KOPT-K1 (cell line): ENCODE results near the gene SLC10A7.

Experiments
- H3K27ac ChIP-seq: fragments of 200-600 bp; sonication (generic); 2 replicates; pipeline ENCODE4 v1.5.1; 2016; ENCODE audit warnings: antibody characterized with exemption, mild to moderate bottlenecking, low read depth, low read length; ENCODE audit not compliant: poor library complexity, severe bottlenecking
- H3K36me3 ChIP-seq: fragments of 200-600 bp; sonication (generic); 2 replicates; pipeline ENCODE4 v1.5.1; 2017; ENCODE audit warnings: antibody characterized with exemption, mild to moderate bottlenecking, low read length, moderate library complexity; ENCODE audit not compliant: insufficient read depth
- H3K9me3 ChIP-seq: fragments of 200-600 bp; sonication (generic); 2 replicates; pipeline ENCODE4 v1.5.1; 2017; ENCODE audit warnings: antibody characterized with exemption, low read length, mild to moderate bottlenecking; ENCODE audit not compliant: insufficient read depth, poor library complexity, severe bottlenecking

The SLC10A7 gene

DNA sequence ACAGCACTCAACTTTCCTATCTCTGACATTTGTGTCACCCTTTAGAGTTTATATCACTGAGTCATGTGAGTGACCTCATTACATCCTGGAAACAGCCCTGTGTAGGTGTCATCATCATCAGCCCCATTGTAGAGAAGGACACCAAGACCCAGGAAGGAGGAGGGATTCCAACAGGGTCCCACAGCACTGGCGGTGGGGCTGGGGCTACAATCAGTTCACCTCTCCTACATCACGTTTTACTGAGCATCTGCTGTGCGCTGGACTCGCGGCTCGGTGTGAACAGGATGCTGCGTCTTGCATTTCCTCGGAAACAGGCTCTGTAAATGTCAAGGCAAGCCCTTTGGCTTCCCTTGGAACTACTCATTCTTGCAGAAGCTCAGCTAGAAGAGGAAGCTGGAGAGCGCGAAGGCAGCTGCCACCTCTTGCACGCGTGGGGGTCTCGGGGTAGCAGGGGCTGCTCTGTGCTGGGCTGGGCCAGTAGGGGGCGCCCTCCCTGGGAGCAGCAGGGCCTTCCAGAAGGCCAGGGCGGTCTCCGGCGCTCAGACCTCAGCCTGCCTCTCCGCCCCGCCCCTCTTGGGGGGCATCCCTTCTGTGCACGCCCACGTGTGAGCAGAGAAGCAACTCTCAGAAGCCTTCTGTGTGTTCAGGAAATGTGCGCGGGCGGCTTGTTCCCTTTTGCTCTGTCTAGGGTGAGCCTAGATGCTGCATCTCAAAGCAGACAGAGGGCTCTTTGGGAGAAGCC, 278.4 kb downstream of the SLC10A7 start:
- no peak overlapping the region for H3K27ac ChIP-seq
- no peaks in the 10 kb centered on the region for H3K36me3 ChIP-seq
- H3K9me3 ChIP-seq: no peaks in the 10 kb centered on the region

DNA sequence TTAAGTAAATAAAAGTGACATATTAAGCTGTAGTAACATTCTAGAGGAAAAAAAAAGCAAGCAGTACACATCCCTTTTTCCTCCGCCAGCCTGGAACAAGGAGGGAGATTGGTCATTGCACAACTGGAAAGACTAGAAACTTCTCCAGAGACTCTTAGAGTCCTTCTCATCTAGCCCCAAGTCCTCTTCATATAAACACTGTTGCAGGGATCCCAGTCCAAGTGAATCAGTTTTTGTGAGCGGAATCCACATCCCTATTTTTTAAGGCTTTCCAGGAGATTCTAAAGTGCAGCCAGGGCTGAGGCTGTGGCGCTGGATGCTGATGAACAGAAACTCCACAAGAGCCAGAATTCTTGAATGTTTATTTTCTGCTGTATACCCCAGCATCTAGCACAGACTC, 283.6 kb downstream of the SLC10A7 start:
- Histone ChIP-seq H3K9me3 (no peaks in the 10 kb centered on the region), H3K27ac (no peak overlapping the region), H3K36me3 (no peaks in the 10 kb centered on the region)

DNA sequence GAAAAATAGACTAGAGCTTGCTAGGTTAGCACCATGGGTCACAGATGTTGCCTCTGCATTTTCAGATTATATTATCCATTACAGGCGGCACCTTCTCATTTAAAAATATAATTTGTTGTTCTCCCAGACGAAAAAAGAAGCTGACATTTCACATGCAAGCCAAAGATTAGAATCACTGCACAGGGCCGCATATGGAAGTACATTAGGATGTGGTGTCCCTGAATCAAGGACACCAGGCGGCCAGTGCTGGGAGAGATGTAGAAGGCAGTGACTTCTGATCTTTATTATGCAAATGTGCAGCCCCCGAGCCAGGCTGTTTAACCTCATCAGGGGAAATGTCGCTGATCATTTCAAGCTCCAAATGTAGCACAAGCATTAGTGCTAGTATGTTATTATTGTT, 284.6 kb downstream of the SLC10A7 start:
- no peaks in the 10 kb centered on the region for H3K36me3 ChIP-seq
- H3K27ac ChIP-seq: no peak overlapping the region

GRCh38 chr4:146236216-146236615, 285.5 kb downstream of the SLC10A7 start:
- Histone ChIP-seq H3K27ac (no peak overlapping the region), H3K36me3 (no peaks in the 10 kb centered on the region)

More for the DNA sequence above, 284.6 kb downstream of the SLC10A7 start:
- H3K9me3 ChIP-seq: peaks cover 3% of the 10 kb centered on the region

DNA sequence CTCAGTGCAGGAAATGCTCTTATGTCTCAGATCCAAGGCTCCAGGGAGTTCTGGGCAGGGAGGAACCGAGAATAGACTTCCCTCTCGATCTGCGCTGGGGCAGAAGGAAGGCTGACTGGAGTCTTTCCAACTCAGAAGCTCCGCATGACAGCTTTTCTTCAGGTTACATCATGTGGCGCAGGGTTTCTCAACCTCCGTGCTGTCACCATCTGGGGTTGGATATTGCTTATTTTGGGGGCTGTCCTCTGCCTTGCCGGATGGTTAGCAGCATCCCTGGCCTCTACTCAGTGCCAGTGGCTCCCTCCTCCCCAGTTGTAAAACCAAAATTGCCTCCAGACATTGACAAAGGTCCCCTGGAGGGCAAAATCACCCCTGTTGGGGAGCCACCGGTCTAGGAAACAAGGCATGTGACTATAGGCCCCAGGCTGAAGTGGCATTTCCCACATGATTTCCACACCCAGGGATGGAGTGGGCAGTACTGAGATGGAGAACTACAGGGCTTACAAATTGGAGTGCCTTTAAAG, 286.0 kb downstream of the SLC10A7 start:
- H3K9me3 ChIP-seq: peaks cover 4% of the 10 kb centered on the region
- H3K36me3 ChIP-seq: no peaks in the 10 kb centered on the region
- no peak overlapping the region for H3K27ac ChIP-seq

More at GRCh38 chr4:146236216-146236615, 285.5 kb downstream of the SLC10A7 start:
- H3K9me3 ChIP-seq: peaks cover 4% of the 10 kb centered on the region

- Histone ChIP-seq H3K27ac (no peak overlapping the region), H3K36me3 (no peaks in the 10 kb centered on the region), H3K9me3 (peaks cover 4% of the 10 kb centered on the region)
These were observed 289.5 kb downstream of the SLC10A7 start for GRCh38 chr4:146232131-146232722.

DNA sequence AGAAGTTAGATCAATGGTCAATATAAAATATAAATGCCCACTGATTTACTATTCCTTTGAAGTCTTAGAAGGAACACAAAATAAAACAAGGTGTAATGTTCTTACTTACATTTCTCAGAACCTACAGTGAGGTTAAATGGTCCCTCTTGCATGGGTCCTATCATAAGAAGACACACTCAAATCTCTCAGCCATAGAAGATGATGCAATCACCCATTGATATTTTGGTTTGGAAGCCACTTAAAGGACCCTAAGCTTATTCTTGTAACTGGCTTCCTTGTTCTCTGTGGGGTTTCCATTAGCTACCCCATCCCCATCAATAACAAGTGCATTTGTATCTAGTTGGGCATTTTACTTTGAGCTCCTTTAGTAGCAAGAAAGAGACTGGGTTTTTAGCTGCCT, 292.3 kb downstream of the SLC10A7 start:
- H3K9me3 ChIP-seq: peaks cover 4% of the 10 kb centered on the region
- no peak overlapping the region for H3K27ac ChIP-seq

DNA sequence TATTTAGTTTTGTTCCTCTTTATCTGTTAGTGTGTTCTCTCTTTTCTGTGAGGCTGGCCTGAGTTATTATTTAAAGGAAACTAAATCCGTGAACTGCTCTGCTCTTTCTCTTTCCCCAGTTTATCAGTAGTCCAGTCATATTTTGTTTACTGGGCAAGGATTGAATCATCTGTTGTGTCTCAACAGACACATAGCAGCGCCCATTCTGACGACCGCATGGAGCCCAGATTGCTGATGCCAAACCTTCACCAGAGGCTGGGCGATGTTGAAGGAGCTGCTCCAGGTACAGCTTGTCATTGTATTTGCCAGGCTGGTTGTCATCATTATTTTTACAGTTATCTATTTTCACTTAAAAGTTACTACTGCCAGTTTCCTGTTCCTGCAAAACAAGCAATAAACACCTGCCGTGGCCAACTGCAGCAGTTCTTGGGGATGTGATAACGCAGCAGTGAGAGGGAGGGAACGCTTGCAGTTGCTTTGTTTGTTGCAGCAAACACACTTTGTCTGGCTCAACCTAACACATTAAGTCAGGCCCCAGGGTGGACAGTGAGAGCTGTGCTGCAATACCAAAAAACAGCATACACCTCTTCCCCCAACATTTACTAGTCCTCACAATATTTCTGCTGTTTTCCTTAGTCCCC, 297.3 kb downstream of the SLC10A7 start:
- Histone ChIP-seq H3K36me3 (no peaks in the 10 kb centered on the region), H3K9me3 (no peaks in the 10 kb centered on the region), H3K27ac (no peak overlapping the region)

More for the DNA sequence above, 292.3 kb downstream of the SLC10A7 start:
- no peaks in the 10 kb centered on the region for H3K36me3 ChIP-seq

DNA sequence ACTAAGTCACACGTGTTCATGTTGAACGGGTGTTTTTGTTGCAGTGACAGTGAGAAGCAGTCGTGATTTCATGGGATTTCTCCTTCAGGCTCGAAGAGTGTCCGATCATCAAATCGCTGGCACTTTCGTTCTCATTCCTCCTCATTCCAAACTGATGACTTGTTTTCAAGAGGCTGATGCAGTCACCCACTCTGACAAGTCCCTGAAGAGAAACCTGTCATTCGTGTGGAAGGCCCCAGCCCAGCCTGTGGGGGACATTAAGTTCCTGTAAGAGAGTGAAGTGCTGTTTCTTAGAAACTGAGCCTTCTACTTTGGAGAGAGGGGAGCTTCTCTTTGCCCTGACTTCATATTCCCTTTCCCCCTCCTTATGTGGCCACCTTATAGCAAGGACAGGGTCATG, 299.4 kb downstream of the SLC10A7 start:
- H3K36me3 ChIP-seq: no peaks in the 10 kb centered on the region
- H3K9me3 ChIP-seq: no peaks in the 10 kb centered on the region
- H3K27ac ChIP-seq: no peak overlapping the region

- Histone ChIP-seq H3K27ac (no peak within 1 kb of the TSS), H3K9me3 (no peaks in the 10 kb centered on the region), H3K36me3 (no peaks in the 10 kb centered on the region)
These were observed 307.5 kb downstream of the SLC10A7 start, which contains the start of gene REELD1 for GRCh38 chr4:146214238-146214637. TSS of gene REELD1 (plus strand) at chr4:146214538. CDS start at chr4:146216953, 2,415 bp downstream.

DNA sequence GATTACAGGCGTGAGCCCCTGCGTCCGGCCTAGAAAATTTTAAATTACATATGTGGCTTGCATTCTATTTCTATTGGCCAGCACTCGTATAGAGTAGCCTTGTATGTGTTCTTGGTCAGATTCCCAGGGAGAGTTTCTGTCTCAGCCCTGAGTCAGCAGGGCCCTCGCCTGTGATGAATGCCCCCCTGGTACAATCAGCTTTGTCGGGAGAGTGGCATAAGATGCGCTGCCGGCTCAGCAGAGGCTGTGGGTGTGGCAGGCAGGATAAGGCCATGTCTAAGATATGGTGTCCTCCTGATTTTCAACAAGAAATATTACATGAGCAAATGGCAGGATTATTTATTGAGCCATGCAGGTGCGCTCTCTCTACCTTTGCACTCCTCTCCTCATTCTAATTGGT, 309.0 kb downstream of the SLC10A7 start:
- no peak overlapping the region for H3K27ac ChIP-seq
- no peaks in the 10 kb centered on the region for H3K36me3 ChIP-seq
- H3K9me3 ChIP-seq: no peaks in the 10 kb centered on the region

DNA sequence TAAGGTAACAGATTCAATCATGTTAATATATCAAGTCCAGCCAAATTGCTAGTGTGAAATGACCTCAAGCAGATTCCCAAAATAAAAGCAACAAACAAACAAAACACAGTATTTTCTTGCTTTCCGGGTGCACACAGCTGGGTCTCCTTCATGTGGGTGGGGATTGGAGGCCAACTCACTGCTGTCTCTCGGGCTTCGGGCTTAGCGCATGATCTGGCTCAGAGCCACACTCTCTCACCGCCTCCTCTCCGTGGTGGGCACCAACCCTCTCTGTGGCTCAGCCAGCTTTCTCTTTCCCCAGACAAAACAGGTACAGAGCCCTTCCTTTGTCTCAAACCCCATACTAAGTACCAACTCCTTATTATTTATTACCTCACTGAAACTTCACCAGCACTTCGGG, 310.3 kb downstream of the SLC10A7 start:
- Histone ChIP-seq H3K36me3 (no peaks in the 10 kb centered on the region), H3K9me3 (no peaks in the 10 kb centered on the region), H3K27ac (no peak overlapping the region)

DNA sequence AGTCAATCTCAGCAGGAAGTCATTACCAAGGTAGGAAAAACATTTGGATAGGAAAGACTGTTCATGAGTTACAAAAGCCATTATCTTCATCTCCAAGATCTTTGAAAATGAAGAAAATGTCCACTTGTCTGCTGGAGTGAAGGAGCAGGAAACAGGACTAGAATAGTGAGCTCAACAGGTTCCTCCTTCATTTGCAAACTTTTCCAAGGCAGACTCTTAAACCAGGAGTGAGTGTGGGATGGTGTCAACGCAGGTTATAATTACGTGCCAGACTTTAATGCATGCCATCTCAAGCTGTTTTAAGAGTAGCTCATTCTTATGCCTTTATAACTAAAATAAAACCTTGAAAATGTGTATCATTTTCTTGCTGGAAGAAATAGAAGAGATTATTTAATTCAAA, 310.9 kb downstream of the SLC10A7 start:
- H3K27ac ChIP-seq: no peak overlapping the region
- no peaks in the 10 kb centered on the region for H3K9me3 ChIP-seq
- no peaks in the 10 kb centered on the region for H3K36me3 ChIP-seq

GRCh38 chr4:146207410-146207809, 314.3 kb downstream of the SLC10A7 start:
- H3K9me3 ChIP-seq: no peaks in the 10 kb centered on the region
- no peaks in the 10 kb centered on the region for H3K36me3 ChIP-seq
- no peak overlapping the region for H3K27ac ChIP-seq
